ENCODE results near the gene RRP7A.
"Not testable (repeated sequence)": the region's sequence is repeated elsewhere in the genome, so short reads cannot be mapped to it uniquely, and the experiment has no call there.

RRP7A gene

GRCh38 chr22:42493393-42493792 lies 26.2 kb downstream of the RRP7A start:
- DNase-seq, result no peak

GRCh38 chr22:42492323-42492690 lies 27.3 kb downstream of the RRP7A start:
- no peak for DNase-seq

GRCh38 chr22:42490243-42490832 lies 29.3 kb downstream of the RRP7A start:
- DNase-seq, result no peak

GRCh38 chr22:42489000-42489399 lies 30.6 kb downstream of the RRP7A start:
- no peak for DNase-seq

- DNase-seq, result no peak
These were observed 35.1 kb downstream of the RRP7A start for GRCh38 chr22:42484506-42484905.

- not testable (repeated sequence) for DNase-seq
These were observed 35.9 kb downstream of the RRP7A start for GRCh38 chr22:42483610-42484223.

GRCh38 chr22:42475122-42475521 lies 44.5 kb downstream of the RRP7A start:
- no peak for DNase-seq

- no peak for DNase-seq
These were observed 46.0 kb downstream of the RRP7A start for GRCh38 chr22:42473484-42474193.

- DNase-seq, result no peak
These were observed 46.9 kb downstream of the RRP7A start for GRCh38 chr22:42472671-42473070.

- no peak for DNase-seq
These were observed 48.2 kb downstream of the RRP7A start for GRCh38 chr22:42471441-42471840.

GRCh38 chr22:42470366-42471082 lies 49.1 kb downstream of the RRP7A start:
- no peak for DNase-seq

GRCh38 chr22:42468841-42469240 lies 50.8 kb downstream of the RRP7A start:
- DNase-seq, result no peak

- DNase-seq, result no peak
These were observed 57.6 kb downstream of the RRP7A start for GRCh38 chr22:42462016-42462415.

GRCh38 chr22:42461511-42461910 lies 58.1 kb downstream of the RRP7A start:
- DNase-seq, result no peak

Data from activated CD4-positive, CD25-positive, alpha-beta regulatory T cell treated with anti-CD3 and anti-CD28 coated beads, Interleukin-2, amount 50 U/mL, for 72 hours (primary cell).